ENCODE measurements around the gene SATB1.

SATB1 gene

DNA sequence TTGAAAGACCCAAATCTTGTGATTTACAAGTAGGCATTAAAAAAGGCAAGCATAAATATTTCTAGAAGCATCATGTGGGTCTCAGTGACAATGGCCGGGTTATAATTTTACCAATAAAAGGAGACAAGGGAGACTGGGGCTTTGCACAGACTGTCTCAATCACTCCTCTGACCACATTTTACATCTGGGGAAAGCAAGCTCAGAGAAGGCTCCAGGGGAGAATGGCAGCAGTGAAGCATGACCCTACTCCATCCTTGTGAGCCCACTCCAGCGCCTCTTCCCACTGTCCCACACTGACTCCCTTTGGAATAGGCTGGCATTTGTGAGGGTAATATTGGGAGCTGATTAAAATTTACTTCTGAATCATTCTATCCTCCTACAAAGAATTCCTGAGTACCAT lies 61.8 kb downstream of the SATB1 start:
- H3K9ac ChIP-seq (ENCODE audit: low read length) = no peak overlapping the region
- no peak overlapping the region for H3K4me3 ChIP-seq (ENCODE audit: low read length)
- H3K36me3 ChIP-seq (ENCODE audit: control insufficient read depth, insufficient read depth, low read length) = no peaks in the 10 kb centered on the region
- H3K27me3 ChIP-seq (ENCODE audit: control insufficient read depth, insufficient read depth, low read length) = no peaks in the 10 kb centered on the region
- H3K9me3 ChIP-seq (ENCODE audit: control insufficient read depth, low read length) = no peaks in the 10 kb centered on the region
- no peaks in the 10 kb centered on the region for H3K4me1 ChIP-seq (ENCODE audit: control insufficient read depth, insufficient read depth, low read length)

DNA sequence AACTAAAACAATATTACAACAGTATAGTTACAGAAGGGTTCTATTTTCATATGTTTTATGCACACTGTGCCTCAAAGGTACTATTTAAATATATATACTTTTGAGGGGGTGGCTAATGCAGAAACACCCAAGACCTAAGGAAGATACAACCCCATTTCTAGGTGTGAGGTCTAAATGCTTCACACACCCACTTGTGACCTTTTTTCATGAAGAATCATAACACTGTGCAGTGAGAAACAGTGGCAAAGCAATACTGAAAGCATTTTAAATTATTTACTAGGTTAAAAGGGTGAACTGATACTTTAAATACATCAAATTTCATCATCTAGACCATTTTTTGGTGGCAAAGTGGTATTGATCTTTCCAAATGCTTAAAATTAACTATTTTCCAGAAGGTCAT lies 67.4 kb downstream of the SATB1 start:
- H3K27me3 ChIP-seq (ENCODE audit: control insufficient read depth, insufficient read depth, low read length) = no peaks in the 10 kb centered on the region
- H3K36me3 ChIP-seq (ENCODE audit: control insufficient read depth, insufficient read depth, low read length) = no peaks in the 10 kb centered on the region
- no peaks in the 10 kb centered on the region for H3K9me3 ChIP-seq (ENCODE audit: control insufficient read depth, low read length)
- H3K4me1 ChIP-seq (ENCODE audit: control insufficient read depth, insufficient read depth, low read length) = no peaks in the 10 kb centered on the region
- no peak overlapping the region for H3K9ac ChIP-seq (ENCODE audit: low read length)
- H3K4me3 ChIP-seq (ENCODE audit: low read length) = no peak overlapping the region

DNA sequence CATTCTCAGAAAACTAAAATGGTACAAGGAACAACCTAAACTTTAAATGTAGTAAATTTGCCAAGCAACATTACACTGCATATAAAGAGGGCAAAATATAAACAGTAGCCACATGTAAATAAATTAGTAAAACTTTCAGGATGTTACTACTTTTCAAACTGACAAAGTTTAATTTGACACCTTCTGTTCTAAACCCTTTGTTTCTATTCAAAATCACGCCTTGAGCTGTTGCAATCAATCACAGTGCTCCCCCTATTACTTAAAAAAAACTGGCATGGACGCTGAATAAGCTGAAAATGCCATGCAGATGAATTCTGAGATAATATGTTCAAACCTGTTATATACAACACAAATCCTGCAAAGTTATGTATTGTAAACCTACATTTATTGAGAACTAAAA lies 69.3 kb downstream of the SATB1 start:
- H3K27me3 ChIP-seq (ENCODE audit: control insufficient read depth, insufficient read depth, low read length) = no peaks in the 10 kb centered on the region
- no peaks in the 10 kb centered on the region for H3K36me3 ChIP-seq (ENCODE audit: control insufficient read depth, insufficient read depth, low read length)
- H3K9me3 ChIP-seq (ENCODE audit: control insufficient read depth, low read length) = no peaks in the 10 kb centered on the region
- no peak overlapping the region for H3K9ac ChIP-seq (ENCODE audit: low read length)
- H3K4me1 ChIP-seq (ENCODE audit: control insufficient read depth, insufficient read depth, low read length) = no peaks in the 10 kb centered on the region
- no peak overlapping the region for H3K4me3 ChIP-seq (ENCODE audit: low read length)

DNA sequence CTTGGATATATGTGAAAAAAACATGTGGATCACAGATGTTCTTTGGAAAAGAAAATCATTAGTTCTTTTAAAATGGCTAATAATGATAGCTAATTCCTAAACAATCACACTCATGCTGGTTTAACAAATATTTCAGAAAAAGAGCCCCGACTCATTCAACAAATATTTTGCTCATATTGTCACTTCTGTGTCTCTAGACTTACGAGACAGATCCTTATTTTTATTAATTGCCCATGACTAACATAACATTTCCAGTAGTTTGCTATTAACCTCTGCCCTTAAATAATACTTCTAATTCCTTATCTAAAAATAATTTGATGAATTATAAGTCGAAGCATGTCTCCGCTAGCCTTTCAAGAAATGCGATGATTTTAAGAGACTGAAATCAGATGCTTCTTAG lies 70.4 kb downstream of the SATB1 start:
- Histone ChIP-seq H3K27me3 (ENCODE audit: control insufficient read depth, insufficient read depth, low read length) (no peaks in the 10 kb centered on the region), H3K9me3 (ENCODE audit: control insufficient read depth, low read length) (no peaks in the 10 kb centered on the region), H3K4me3 (ENCODE audit: low read length) (no peak overlapping the region), H3K4me1 (ENCODE audit: control insufficient read depth, insufficient read depth, low read length) (no peaks in the 10 kb centered on the region), H3K9ac (ENCODE audit: low read length) (no peak overlapping the region), H3K36me3 (ENCODE audit: control insufficient read depth, insufficient read depth, low read length) (no peaks in the 10 kb centered on the region)

DNA sequence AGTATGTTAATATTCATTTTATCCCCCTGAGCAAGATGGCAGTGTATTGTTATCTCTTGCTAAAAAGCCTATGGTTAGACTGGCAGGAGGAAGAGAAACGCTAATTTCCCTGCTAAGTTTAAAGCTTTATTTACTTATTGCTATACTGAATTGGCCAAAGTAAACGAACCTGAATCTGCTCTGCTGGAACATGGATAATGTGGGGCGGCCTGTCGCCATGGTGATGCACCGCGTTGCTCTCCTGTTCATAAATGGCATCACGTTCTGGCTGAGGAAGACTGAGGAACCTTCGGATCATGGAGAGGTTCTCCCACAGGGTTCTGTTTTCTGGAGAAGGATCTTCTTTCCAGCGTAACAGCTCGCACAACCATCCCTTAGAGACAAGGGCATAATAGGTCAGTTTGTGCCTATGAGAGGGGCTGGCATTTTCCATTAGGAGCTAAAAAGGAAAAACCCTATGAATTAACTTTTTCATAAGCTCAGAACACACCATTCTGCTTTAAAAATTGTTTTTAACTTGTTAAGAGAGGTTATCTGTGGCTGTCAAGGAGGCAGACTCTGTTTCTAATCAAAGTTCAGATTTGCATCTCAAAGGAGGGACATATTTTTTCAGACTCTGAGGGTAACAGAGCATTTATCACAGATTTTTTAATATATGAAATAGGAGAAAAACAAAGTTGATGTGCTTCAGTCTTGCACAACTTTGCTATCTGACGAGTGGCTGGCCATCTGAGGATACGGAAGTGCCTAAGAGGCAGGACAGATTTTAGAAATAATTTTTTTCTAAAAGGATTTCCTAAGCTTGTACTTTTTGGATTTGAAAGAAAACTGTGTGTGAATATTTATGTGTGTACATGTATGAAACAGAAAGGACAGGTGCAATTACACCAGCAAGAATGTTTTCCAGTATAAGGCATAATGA lies 73.1 kb downstream of the SATB1 start:
- Histone ChIP-seq H3K4me1 (ENCODE audit: control insufficient read depth, insufficient read depth, low read length) (no peaks in the 10 kb centered on the region), H3K36me3 (ENCODE audit: control insufficient read depth, insufficient read depth, low read length) (no peaks in the 10 kb centered on the region)

DNA sequence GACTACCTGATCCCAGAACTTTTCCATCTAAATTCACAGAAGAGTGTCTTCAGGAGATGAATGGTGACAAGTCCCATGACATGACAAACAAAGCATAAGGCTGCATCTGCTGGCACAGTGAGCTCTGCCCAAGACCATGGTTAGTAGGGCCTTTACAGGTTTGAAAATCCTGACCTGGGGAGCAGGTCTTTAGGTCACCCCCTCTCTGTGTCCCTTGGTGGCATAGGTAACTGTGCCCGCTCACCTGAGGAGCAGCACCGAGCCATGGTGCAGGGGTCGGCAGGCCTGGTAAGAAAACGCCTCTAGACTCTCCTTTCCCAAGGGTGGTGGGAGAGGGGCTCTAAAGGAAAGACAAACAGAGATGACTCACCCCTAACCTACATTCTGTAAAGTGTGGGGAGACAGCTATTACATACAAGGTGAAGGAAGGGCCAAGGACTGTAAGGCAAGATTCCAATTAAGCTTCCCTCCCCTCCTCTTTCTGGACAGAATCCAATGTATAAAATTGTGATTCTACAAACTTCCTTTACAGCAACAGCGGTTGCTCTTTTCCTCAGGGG lies 74.0 kb downstream of the SATB1 start:
- H3K4me1 ChIP-seq (ENCODE audit: control insufficient read depth, insufficient read depth, low read length) = no peaks in the 10 kb centered on the region
- no peaks in the 10 kb centered on the region for H3K27me3 ChIP-seq (ENCODE audit: control insufficient read depth, insufficient read depth, low read length)
- no peaks in the 10 kb centered on the region for H3K9me3 ChIP-seq (ENCODE audit: control insufficient read depth, low read length)
- H3K36me3 ChIP-seq (ENCODE audit: control insufficient read depth, insufficient read depth, low read length) = no peaks in the 10 kb centered on the region
- no peak overlapping the region for H3K4me3 ChIP-seq (ENCODE audit: low read length)
- no peak overlapping the region for H3K9ac ChIP-seq (ENCODE audit: low read length)

More for the DNA sequence above, 73.1 kb downstream of the SATB1 start:
- Histone ChIP-seq H3K4me3 (ENCODE audit: low read length) (no peak overlapping the region), H3K9ac (ENCODE audit: low read length) (no peak overlapping the region), H3K27me3 (ENCODE audit: control insufficient read depth, insufficient read depth, low read length) (no peaks in the 10 kb centered on the region), H3K9me3 (ENCODE audit: control insufficient read depth, low read length) (no peaks in the 10 kb centered on the region)

DNA sequence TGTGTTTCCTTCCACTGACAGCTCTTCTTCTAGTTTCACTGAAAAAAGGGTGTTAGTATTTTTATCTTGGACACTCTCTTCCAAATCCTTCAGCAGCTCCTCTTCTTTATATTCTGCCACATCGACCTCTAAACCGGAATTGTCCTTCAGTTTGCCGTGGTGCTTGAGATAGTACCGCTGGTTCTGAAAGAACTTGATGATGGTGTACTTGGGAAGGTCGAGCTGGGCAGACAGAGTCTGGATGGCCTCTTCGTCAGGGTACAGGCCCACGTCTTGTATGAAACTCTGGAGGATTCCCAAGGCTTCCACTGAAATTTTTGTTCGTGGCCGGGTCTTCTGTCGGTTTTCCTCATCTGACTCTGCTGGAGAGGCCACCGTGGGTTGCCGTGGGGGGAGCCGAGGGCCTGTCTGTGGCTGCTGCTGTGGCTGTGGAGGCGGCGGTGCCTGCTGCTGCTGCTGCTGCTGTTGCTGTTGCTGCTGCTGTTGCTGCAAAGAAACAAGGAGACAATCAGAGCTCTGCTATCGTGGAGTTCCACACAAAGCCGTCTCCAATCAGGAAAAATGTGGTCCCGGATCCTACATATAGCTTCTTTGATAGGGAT lies 75.8 kb downstream of the SATB1 start:
- Histone ChIP-seq H3K4me3 (ENCODE audit: low read length) (no peak overlapping the region), H3K4me1 (ENCODE audit: control insufficient read depth, insufficient read depth, low read length) (no peaks in the 10 kb centered on the region), H3K9ac (ENCODE audit: low read length) (no peak overlapping the region), H3K27me3 (ENCODE audit: control insufficient read depth, insufficient read depth, low read length) (no peaks in the 10 kb centered on the region), H3K9me3 (ENCODE audit: control insufficient read depth, low read length) (no peaks in the 10 kb centered on the region), H3K36me3 (ENCODE audit: control insufficient read depth, insufficient read depth, low read length) (no peaks in the 10 kb centered on the region)

DNA sequence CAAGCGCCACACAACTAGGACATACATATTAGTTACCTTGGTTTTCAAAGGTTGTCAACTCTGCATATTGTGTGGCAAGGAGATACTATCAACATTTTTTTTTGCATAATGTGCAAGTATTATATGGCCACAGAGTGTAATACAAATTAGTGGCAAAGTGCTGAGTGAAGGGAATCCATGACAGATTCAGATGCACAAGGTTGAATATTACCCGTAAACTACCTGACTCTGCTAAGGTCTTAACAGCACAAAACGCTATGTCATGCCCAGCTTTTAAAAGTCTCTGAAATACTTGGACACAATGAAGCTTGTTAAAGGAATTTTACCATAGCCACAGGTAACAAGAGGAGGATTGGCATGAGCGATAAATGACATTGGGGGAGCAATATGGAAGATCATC lies 79.0 kb downstream of the SATB1 start:
- Histone ChIP-seq H3K4me1 (ENCODE audit: control insufficient read depth, insufficient read depth, low read length) (no peaks in the 10 kb centered on the region), H3K36me3 (ENCODE audit: control insufficient read depth, insufficient read depth, low read length) (no peaks in the 10 kb centered on the region), H3K4me3 (ENCODE audit: low read length) (no peak overlapping the region), H3K27me3 (ENCODE audit: control insufficient read depth, insufficient read depth, low read length) (no peaks in the 10 kb centered on the region), H3K9me3 (ENCODE audit: control insufficient read depth, low read length) (no peaks in the 10 kb centered on the region), H3K9ac (ENCODE audit: low read length) (no peak overlapping the region)

DNA sequence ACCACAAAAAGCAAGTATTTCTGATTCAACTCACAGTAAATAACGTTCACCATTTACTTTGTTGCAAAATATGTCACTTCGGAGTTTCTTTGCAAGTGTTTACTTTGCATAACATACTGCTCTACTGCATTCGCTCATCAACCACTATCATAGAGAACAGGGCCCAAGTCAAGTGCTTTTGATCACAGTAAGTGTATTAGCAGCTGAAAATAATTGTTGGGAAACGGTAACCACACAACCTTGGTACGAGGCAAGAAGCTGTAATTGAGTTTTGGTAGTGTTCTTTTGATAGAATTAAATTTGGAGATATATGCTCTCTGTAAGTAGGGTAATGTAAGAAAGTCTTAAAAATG lies 80.1 kb downstream of the SATB1 start:
- H3K9ac ChIP-seq (ENCODE audit: low read length) = no peak overlapping the region
- H3K36me3 ChIP-seq (ENCODE audit: control insufficient read depth, insufficient read depth, low read length) = no peaks in the 10 kb centered on the region
- H3K9me3 ChIP-seq (ENCODE audit: control insufficient read depth, low read length) = no peaks in the 10 kb centered on the region
- no peak overlapping the region for H3K4me3 ChIP-seq (ENCODE audit: low read length)
- no peaks in the 10 kb centered on the region for H3K4me1 ChIP-seq (ENCODE audit: control insufficient read depth, insufficient read depth, low read length)
- H3K27me3 ChIP-seq (ENCODE audit: control insufficient read depth, insufficient read depth, low read length) = no peaks in the 10 kb centered on the region

DNA sequence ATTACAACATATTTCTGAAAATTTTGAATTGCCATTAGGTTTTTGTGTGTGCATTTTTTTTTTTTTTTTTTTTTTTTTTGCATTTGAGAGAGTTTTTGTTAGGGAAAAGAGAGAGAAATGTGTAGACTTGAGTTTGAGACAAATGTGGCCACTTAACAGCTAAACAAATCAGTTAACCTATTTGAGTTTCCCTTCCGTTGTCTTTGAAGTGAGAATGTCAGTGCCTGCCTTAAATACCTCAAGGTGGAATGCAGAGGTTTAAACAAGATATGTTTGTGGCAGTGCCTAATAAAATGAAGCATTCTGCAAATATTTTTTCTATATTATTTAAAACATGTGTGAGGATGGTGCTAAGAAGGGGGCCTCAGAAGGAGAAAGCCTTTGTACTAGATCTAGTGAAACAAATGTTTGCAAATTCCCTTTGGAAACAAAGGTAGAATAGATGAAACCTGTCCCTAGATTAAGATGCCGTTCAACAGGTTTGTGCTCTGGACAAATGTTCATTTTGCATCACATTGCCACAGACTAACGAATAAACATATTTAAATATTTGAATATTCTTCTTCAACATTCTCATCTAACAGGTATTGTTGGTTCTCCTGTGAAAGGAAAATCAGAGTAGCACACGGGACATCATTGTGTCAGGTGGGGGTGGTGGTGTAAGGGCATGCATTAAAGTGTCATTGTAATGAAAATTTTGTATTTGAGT lies 80.7 kb downstream of the SATB1 start:
- Histone ChIP-seq H3K36me3 (ENCODE audit: control insufficient read depth, insufficient read depth, low read length) (no peaks in the 10 kb centered on the region), H3K4me1 (ENCODE audit: control insufficient read depth, insufficient read depth, low read length) (no peaks in the 10 kb centered on the region), H3K4me3 (ENCODE audit: low read length) (no peak overlapping the region), H3K9me3 (ENCODE audit: control insufficient read depth, low read length) (no peaks in the 10 kb centered on the region), H3K27me3 (ENCODE audit: control insufficient read depth, insufficient read depth, low read length) (no peaks in the 10 kb centered on the region), H3K9ac (ENCODE audit: low read length) (no peak overlapping the region)

DNA sequence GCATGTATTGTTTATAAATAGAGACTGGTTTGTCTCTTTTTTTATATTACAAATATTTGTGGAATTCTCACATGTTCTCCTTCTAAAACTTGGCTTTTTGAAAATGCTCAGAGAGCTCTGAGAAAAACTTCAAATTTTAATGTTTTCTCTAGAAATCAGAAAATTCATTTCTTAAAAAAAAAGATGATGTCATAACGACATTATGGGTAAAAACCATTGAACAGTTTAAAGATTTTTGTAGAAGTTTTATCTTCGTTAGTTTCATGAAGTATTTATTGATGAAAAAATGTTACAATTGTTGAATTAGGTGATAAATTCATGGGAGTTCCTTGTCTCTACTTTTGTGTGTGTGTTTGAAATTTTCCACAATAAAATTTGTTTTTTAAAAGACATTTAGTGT lies 81.3 kb downstream of the SATB1 start:
- Histone ChIP-seq H3K9ac (ENCODE audit: low read length) (no peak overlapping the region), H3K4me1 (ENCODE audit: control insufficient read depth, insufficient read depth, low read length) (no peaks in the 10 kb centered on the region), H3K27me3 (ENCODE audit: control insufficient read depth, insufficient read depth, low read length) (no peaks in the 10 kb centered on the region), H3K36me3 (ENCODE audit: control insufficient read depth, insufficient read depth, low read length) (no peaks in the 10 kb centered on the region), H3K4me3 (ENCODE audit: low read length) (no peak overlapping the region), H3K9me3 (ENCODE audit: control insufficient read depth, low read length) (no peaks in the 10 kb centered on the region)

Data from mucosa of stomach (tissue), 1 donor.